NCI-H2227 (cell line): ENCODE measurements around the gene ZGRF1.
"Not testable (repeated sequence)": the region's sequence is repeated elsewhere in the genome, so short reads cannot be mapped to it uniquely, and the experiment has no call there.

ENCODE experiments used
- DNase-seq: peaks from one replicate; lab custom pipeline; 2025; ENCODE audit not compliant: unreplicated experiment; lab: John Stamatoyannopoulos, UW

The ZGRF1 gene

DNA sequence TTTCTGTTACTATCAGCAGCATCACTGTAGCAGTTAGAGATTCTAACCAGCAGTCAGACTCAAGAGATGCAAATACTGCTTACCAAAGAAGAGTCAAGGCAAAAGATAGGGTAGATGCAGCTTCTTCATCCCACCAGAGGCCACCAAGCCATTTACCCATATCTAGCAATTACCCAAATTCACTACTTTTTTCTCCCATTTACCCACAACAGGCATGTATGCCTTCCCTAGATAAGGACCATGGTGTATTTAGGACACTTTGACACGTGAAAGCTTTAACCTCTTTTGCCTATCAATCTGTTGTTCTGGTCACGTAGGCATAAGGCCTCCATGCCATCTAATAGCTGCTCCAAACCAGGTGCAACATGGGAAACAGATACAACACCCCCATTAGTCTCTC lies 5.8 kb upstream of the ZGRF1 start:
- no peak for DNase-seq

DNA sequence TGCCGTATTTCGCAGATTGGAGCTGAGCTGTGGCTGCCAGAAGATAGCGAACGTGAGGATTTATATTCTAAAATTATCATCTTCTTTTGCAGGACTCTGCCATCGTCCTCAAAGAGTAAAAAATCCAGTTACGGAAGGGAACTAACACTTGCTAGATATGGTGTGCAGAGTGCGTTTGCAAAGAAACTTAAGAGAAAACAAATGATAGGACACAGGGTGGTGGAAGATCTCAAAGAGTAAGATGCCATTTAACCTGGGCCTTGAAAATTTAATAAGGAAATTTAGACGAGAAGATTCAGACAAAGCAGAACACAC lies 800 bp upstream of the ZGRF1 start:
- DNase-seq: no peak

DNA sequence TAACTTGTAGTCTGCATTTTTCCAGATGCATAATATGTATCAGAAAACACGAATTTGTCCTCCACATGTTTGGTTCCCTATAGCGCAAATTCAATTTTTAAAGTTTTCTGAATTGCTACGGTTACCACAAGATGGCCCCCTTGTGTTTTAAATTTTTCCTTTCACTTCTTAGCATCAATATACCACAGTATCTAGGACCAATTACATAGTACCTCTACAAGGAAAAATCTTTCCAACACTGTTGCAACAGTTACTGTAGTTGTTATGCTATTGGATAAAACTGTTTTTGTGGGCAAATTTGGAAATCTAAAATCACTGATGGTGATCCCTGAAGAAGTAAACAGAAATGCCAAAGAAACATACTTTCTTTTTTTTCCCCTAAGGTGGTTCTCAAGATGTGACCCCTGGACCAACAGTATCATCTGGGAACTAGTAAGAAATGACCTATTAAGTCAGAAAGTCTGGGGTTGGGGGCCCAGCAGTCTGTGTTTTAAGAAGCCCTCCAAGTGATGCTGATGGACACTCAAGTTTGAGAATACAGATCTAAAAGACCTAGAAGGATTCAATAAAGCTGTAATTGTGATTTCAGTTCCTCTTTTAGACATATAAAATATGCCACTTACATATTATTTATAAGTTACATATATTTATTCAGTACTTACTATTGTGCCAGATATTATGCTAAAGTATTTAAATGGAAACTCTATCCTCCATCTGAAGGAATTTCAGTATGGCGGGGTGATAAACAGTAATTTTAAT lies 3.1 kb downstream of the ZGRF1 start:
- peak; percentile 30 for DNase-seq

DNA sequence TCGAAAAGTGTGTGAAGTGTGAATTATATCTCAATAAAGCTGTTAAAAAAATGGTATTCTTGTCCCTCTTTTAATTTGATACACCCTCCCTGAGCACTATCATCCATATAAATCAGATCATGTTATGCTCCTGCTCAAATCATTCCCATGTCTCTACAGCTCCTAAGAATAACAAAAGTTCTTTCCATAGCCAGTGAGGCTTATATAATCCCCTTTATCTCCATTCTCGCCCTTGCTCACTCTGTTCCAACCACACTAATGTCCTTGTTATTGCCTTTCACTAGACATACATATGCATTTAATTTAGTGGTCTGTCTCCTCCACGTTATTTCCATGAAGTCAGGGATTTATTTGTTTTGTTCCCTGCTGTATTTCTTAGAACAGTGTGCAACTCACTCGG lies 10.5 kb downstream of the ZGRF1 start:
- DNase-seq: no peak

DNA sequence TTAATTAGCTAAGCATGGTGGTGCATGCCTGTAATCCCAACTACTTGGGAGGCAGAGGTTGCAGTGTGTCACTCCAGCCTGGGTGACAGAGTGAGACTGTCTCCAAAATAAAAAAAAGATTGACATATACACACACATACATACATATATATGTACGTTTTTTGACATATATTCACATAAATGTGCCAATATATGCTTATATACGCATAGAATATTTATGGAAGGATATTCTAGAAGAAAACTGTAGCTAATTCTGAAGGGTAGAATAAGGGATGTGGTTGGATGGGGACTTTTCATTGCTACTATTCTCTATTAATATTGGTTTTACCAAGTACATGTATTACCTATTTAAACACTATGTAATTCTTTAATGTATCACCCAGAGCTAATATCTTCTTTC lies 19.7 kb downstream of the ZGRF1 start:
- DNase-seq: no peak

DNA sequence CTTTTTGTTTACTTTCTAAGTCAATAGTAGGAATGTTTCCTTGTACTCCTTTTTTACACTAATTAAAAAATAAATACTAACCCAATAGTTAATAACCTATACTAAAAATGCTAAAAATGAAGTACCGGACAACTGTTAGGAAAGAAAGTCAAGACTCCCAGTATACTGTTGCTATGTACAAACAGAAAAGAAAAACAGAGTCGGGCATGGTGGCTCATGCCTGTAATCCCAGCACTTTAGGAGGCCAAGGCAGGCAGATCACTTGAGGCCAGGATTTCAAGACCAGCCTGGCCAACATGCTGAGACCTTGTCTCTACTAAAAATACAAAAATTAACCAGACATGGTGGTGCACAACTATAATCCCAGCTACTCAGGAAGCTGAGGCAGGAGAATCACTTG lies 23.9 kb downstream of the ZGRF1 start:
- DNase-seq: not testable (repeated sequence)

DNA sequence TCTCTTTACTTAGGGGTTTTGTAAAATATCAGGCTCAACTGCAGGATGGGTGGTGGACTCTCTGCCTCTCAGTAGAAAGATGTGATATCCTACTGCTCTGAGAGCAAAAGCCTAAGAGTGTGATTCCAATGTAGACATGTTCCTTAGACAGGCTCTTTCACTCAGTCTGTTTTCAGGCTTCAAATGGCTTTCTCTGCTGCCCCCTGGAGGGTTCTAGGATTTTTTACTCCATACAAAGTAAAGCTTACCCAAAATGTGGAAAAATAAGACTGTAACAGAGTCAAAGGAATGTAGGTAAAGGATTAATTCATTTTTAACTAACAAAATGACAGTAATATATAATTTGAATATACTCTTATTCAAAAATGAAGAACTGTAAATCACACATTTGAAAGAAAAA lies 32.1 kb downstream of the ZGRF1 start:
- peak; percentile 65 for DNase-seq

DNA sequence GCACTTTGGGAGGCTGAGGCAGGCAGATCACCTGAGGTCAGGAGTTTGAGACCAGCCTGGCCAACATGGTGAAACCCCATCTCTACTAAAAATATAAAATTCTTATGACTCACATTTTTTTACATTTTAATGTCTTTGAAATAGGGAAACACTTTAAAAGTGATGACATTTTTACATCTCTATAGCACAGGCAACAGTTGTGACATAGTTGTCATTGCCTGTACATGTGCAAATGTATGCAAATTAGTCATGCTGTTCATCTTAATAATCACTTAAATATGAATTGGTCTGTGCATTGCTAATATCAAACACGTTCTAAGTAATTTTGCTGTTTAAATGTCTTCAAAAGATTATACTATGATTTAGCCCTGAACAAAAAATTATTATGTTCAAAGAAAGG lies 41.7 kb downstream of the ZGRF1 start:
- DNase-seq: no peak

DNA sequence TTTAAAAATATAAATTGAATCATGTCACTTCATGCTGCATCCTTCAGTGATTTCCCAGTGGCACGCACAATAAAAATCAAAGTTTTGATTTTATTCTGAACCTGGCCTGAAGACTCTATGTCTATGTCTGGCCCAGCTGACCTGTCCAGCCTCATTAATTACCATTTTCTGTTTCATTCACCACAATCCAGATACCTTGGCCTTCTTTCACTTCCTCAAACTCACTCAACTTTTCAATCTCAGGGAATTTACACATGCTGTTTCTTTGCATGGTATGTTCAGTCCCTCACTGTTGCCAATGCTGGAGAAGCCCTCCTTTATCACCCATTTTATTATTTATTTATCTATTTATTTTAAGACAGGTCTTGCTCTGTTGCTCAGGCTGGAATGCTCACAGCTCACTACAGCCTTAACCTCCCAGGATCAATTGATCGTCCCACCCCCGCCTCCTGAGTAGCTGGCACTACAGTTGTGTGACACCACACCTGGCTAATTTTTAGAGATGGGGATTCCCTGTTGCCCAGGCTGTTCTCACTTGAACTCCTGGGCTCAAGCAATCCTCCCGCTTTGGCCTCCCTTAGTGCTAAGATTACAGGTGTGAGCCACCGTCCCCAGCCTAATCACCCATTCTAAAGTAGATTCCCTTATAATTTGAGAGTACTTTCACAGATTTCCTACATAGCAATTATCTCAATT lies 43.1 kb downstream of the ZGRF1 start:
- DNase-seq: no peak

DNA sequence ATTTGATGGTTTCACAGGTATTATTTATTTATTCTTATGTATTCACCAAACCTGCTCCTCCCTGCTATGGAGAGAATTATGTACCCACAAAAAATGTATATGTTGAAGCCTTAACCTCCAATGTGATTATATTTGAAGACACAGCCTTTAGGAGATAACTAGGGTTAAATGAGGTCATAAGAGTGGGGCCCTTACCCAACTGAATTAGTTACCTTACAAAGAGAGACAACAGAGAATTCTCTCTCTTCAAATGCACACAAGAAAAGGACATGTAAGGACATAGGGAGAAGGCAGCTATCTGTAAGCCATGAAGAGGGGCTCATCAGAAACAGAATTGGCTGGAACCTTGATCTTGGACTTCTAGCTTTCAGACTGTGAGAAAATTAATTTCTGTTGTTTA lies 44.0 kb downstream of the ZGRF1 start:
- DNase-seq: no peak

DNA sequence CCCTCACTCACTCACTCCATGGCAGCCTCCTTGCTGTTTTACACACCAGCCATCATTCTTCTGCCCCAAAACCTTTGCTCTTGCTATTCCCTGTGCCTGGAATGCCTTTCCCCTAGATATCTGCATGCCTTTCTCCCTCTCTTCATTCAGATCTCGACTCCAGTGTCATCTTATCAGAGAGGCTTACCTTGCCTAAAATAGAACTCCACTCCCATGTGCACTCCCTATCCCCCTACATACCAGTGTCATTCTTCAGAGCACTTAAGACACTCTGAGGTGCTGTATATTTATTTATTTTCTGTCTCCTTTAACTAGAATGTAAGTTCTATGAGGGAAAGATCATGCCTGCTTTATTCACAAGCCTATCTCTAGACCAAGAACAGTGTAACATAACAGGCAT lies 45.1 kb downstream of the ZGRF1 start:
- DNase-seq: no peak

DNA sequence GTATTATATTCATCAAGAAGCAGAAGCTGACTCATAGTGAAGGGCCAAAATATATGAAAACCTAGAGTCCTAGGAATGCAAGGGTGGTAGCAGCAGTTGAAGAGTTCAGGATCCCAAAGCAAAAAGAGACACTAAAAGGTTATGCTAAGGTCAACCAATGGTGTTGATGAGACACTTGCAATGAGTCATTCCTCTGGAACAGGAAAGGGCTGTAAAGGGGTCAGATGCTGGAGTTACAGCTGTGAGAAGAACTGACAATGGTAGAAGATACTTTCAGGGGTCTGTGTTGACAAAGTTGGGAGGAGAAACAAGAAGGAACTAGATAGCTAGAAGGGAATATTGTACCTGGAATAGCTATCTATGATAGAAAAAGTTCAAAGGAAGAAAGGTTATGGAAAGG lies 47.5 kb downstream of the ZGRF1 start:
- DNase-seq: no peak

DNA sequence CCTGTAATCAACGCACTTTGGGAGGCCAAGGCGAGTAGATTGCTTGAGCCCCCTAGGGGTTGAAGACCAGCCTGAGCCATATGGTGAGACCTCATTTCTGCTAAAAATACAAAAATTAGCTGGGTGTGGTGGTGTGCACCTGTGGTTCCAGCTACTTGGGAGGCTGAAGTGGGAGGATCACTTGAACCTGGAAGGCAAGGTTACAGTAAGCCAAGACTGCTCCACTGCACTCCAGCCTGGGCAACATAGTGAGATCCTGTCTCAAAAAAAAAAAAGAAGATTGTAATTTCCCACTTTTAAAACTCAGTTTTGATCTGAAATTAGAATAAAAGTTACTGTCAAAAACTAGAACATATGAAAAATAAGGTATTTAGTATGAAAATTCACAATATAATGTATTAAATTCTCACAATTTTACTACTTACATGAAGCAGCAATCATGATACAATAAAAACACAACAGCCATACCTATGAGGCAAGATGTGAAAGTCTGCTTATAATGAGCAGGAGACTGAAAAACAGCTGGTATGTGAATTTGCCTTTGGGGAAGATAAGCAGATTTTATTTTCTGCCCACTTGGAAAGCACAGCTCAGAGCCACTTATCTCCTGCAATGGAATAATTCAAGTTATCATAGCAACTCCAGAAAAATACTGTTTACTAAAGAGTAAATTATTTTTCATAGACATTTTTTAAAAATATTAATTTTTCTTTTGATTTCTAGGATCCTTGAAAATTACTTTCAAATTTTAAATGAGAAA lies 50.6 kb downstream of the ZGRF1 start:
- DNase-seq: no peak

DNA sequence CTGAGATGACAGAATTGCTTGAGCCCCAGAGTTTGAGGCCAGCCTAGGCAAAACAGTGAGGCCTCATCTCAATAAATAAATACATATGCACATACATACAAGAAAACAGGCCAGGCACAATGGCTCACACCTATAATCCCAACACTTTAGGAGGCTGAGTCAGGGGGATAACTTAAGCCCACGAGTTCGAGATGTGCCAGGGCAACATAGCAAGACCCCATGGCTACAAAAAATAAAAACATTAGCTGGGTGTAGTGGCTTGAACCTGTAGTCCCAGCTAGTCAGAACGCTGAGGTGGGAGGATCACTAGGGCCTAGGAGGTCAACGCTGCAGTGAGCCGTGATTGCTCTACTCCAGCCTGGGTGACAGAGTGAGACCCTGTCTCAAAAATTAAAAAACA lies 69.2 kb downstream of the ZGRF1 start:
- no peak for DNase-seq

DNA sequence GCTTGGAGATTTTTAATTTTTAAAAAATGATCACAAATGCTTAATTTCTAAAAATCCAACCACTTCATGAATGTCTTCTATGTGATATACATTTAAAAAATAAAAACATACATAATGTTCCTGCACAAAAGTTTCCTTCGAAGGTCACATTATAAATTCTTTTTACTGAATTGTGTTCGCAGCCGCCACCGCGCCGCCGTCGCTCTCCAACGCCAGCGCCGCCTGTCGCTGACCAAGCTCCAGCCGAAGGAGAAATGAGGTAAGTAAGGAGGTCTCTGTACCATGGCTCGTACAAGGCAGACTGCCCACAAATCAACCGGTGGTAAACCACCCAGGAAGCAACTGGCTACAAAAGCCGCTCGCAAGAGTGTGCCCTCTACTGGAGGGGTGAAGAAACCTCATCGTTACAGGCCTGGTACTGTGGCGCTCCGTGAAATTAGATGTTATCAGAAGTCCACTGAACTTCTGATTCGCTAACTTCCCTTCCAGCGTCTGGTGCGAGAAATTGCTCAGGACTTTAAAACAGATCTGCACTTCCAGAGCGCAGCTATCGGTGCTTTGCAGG lies 71.9 kb downstream of the ZGRF1 start:
- DNase-seq: no peak

DNA sequence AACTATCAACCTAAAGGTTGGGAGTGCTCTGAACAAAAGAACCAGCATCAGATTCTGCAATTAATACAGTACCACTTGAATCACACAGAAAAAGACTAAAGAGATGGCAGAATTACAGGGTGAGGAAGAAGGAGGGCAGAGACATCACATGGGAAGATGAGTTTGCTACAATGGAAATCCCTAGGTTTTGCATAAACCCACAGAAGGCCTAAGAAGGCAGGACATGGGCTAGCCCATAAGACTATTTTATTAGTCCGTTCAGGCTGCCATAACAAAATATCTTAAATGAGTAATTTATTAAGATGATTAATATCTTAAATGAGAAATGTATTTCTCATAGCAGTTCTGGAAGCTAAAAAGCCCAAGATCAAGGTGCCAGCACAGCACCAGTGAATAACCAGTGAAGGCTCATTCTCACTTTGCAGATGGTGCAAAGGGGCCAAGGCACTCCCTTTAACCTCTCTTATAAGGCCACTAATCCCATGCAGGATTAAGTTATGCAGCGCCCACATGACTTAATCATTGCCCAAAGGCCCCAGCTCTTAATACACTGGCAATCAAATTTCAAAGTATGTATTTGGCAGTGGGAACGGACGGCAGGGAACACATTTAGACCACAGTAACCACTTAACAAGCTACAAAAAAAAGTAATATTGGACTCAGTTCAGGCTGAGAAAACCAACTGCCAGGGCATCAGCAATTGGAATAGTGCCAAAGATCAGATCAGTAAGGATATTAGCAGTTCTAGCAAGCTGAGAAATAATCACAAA lies 73.1 kb downstream of the ZGRF1 start:
- DNase-seq: no peak

DNA sequence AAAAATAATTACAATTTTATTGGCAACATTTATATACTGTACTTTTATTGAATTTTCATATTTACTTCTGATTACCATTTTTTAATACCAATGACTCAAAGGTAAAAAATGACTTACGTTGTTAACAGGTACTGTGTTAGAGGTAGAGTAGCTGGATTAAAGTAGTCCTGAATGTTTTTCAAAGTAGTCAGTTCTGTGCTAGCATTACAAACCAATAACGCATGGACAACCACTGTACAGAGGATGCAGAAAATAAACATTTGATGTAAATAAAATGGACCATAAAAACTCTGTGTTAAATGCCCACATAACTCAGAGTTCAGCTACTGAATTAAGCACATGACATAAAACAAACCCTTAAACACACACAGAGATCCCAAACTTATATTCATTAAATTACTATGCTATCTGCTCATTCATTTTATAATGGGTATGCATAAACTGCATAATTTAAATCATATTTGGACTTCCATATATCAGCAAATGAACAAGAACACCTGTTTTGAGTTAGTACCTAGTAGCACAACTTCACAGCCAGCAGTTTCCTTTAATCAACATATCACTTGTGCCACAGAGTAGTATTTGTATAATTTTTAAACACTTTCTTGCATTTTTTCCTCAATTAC lies 74.3 kb downstream of the ZGRF1 start:
- no peak for DNase-seq

DNA sequence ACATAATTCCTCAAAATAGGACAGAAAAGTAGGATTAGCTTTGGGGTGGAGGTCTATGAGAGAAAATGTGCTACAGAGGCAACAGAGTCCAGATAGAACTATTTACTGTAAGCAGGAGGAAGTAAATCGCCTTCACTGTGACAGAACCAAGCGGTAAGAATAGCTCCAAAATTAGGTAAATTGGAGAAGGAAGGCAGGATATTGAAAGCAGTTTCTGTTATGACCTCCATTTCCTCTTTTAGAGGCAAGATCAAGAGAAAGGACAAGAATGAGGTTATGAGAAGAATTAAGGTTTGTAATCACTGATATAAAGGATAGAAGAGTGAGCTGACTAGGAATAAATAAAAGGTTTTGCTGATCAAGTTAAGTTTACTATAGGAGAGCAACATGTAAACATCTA lies 76.6 kb downstream of the ZGRF1 start:
- DNase-seq: no peak

DNA sequence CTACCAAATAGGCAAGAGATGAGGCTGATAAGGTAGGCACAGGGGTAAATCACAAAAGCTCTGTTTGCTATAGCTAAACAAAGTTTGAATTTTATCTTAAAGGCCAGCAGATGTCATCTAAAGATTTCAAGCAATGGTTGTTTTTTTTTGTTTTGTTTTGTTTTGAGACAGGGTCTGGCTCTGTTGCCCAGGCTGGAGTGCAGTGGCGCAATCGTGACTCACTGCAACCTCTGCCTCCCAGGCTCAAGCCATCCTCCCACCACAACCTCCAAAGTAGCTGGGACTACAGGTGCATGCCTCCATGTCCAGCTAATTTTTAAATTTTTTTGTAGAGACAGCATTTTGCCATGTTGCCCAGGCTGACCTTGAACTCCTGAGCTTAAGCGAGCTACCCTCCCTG lies 77.7 kb downstream of the ZGRF1 start:
- no peak for DNase-seq

DNA sequence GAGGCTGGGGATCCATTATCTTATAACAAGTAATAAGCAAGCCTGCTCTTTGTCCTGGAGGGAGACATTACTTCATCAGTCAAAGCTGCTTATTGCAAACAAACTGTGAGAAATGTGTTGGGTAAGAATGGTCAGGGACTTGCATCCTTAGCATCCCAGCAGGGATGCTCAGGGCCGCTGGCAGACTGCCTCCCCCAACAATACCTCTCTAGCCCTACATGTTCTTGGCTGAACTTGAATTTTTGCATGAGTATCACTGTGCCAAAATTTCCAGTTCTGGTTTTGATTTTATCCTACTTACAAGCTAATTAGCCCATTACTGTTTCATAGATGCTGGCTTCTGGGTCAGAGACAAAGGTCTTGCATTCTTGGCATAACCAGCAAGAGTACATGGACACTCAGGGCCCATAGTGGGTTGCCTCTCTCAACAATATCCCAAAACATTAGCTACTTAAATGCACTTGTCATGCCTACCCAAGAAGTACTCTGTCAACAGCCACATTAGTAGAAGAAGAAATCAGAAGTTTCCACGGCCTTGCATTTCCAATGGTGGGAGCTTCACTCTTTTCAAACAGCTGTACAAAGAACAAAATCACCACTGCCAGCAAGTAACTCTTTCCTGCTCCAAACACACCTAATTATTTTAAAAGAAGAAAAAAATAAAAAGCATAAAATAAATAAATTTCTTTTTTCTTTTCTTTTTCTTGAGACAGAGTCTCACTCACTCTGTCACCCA lies 78.9 kb downstream of the ZGRF1 start:
- DNase-seq: no peak
